Measurements from ENCODE around the gene PTOV1.

Gene PTOV1

DNA sequence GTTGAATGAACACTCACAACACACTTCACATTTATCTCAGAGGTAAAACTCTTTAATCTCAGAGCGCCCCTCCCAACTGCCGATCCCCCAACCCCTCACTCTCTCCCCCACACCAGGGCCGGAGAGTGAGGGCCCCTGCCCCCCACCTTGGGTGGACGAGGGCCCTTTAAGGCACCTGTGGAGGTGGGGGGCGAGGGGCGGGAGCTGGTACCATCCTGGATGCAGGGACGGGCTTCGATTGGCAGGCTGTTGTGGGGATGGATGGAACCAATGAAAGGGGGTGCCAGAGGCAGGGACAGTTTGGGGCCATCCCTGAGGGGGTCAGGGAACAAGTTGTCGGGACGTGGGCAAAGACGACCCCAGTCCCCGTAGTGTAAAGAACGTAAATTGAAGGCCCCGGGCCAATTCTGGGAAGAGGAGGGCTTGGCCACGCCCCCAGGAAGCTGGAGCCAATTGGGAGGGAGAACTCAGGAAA lies 18.1 kb downstream of the PTOV1 start:
- TF ChIP-seq TCF12 (IDR thresholded peaks at IDR 0.05; ENCODE audit: low read depth) (no peak), TAF1 (IDR thresholded peaks at IDR 0.05; ENCODE audit: low read depth) (no peak), MAX (IDR thresholded peaks at IDR 0.05) (peak; percentile 49; the same call in 1 of the 2 replicates), ZBTB7A (IDR thresholded peaks at IDR 0.05; ENCODE audit: low read depth) (peak; percentile 79; the same call in 1 of the 2 replicates)

DNA sequence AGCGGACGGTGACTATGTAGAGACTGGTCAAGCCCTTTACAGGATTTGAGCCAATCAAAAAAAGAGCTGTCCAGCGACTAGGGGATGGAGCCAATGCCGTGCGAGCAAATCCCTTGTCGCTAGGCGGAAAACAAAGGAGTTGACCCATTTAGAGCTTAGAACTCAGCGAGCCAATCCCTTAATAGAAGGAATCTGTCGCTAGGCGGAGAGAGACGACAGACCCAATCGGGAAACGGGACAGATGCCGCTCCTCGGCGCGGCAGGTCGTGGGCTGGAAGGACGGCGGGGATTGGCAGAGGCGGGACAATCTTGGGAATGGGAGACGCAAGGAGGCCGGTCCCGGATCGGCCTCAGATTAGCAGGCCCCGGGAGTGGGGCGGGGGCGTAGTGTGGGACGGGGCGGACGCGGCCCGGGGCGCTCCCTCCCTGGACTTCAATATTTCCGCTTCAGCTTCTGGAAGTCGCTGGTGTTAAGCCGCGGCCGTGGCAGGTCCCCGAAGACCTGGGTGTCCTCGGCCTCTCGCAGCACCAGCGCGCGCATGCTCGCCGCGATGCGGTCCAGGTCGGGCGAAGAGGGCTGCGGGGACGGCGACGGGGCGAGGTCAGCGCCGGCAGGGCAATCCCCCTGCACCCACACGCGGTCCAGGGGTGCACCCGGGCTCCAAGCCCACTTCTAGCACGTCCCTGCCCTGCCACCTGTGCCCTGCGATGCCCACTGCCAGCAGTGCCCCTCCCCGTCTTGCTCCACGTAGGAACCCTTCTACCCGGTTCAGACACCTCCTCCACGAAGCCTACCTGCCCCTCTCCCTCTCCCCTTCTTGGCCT lies 18.7 kb downstream of the PTOV1 start:
- TF ChIP-seq EP300 (IDR thresholded peaks at IDR 0.05; ENCODE audit: borderline replicate concordance) (peak; percentile 52; the same call in 1 of the 2 replicates), EGR1 (IDR thresholded peaks at IDR 0.05) (peak; percentile 83), NFIC (IDR thresholded peaks at IDR 0.05) (no peak), MAX (IDR thresholded peaks at IDR 0.05) (peak; percentile 85), FOXM1 (IDR thresholded peaks at IDR 0.05; ENCODE audit: borderline replicate concordance, low read depth) (peak; percentile 9; the same call in 1 of the 2 replicates), TAF1 (IDR thresholded peaks at IDR 0.05; ENCODE audit: low read depth) (peak; percentile 51), CREB1 (IDR thresholded peaks at IDR 0.05; ENCODE audit: low read depth) (peak; percentile 59; the same call in 1 of the 2 replicates), TCF12 (IDR thresholded peaks at IDR 0.05; ENCODE audit: low read depth) (no peak; the same call in 1 of the 2 replicates)

- no peak for TF ChIP-seq REST (IDR thresholded peaks at IDR 0.05; ENCODE audit: low read depth)
- TF ChIP-seq EGR1 (IDR thresholded peaks at IDR 0.05), result no peak
- no peak for TF ChIP-seq TEAD4 (IDR thresholded peaks at IDR 0.05)
- no peak for TF ChIP-seq TAF1 (IDR thresholded peaks at IDR 0.05; ENCODE audit: low read depth)
- TF ChIP-seq TCF12 (IDR thresholded peaks at IDR 0.05; ENCODE audit: low read depth), result no peak
- no peak for TF ChIP-seq ZBTB7A (IDR thresholded peaks at IDR 0.05; ENCODE audit: low read depth)
- TF ChIP-seq FOXM1 (IDR thresholded peaks at IDR 0.05; ENCODE audit: borderline replicate concordance, low read depth), result no peak
- no peak for TF ChIP-seq USF1 (IDR thresholded peaks at IDR 0.05)
Observed at GRCh38 chr19:49870309-49870901, 19.4 kb downstream of the PTOV1 start.

GRCh38 chr19:49871349-49871985 lies 20.5 kb downstream of the PTOV1 start:
- TF ChIP-seq MAX (IDR thresholded peaks at IDR 0.05) (no peak), USF1 (IDR thresholded peaks at IDR 0.05) (no peak), FOXM1 (IDR thresholded peaks at IDR 0.05; ENCODE audit: borderline replicate concordance, low read depth) (no peak), RAD21 (IDR thresholded peaks at IDR 0.05; ENCODE audit: low read depth) (no peak), EP300 (IDR thresholded peaks at IDR 0.05; ENCODE audit: borderline replicate concordance) (no peak), TAF1 (IDR thresholded peaks at IDR 0.05; ENCODE audit: low read depth) (no peak), YY1 (IDR thresholded peaks at IDR 0.05; ENCODE audit: low read depth) (no peak), CEBPB (IDR thresholded peaks at IDR 0.05) (no peak), TEAD4 (IDR thresholded peaks at IDR 0.05) (no peak), ZBTB7A (IDR thresholded peaks at IDR 0.05; ENCODE audit: low read depth) (no peak), NFIC (IDR thresholded peaks at IDR 0.05) (no peak), TCF12 (IDR thresholded peaks at IDR 0.05; ENCODE audit: low read depth) (no peak), REST (IDR thresholded peaks at IDR 0.05; ENCODE audit: low read depth) (no peak), CREB1 (IDR thresholded peaks at IDR 0.05; ENCODE audit: low read depth) (no peak), EGR1 (IDR thresholded peaks at IDR 0.05) (no peak)
